ENCODE results near the gene RPP25L. TPM values are rescaled to one million over a fixed set of nuclear protein-coding genes. Genes with fewer than 3 reads are reported as not detected.

The RPP25L gene
- total RNA-seq, 2 donors from 2014 or later: 36.4 to 40.7 TPM

DNA sequence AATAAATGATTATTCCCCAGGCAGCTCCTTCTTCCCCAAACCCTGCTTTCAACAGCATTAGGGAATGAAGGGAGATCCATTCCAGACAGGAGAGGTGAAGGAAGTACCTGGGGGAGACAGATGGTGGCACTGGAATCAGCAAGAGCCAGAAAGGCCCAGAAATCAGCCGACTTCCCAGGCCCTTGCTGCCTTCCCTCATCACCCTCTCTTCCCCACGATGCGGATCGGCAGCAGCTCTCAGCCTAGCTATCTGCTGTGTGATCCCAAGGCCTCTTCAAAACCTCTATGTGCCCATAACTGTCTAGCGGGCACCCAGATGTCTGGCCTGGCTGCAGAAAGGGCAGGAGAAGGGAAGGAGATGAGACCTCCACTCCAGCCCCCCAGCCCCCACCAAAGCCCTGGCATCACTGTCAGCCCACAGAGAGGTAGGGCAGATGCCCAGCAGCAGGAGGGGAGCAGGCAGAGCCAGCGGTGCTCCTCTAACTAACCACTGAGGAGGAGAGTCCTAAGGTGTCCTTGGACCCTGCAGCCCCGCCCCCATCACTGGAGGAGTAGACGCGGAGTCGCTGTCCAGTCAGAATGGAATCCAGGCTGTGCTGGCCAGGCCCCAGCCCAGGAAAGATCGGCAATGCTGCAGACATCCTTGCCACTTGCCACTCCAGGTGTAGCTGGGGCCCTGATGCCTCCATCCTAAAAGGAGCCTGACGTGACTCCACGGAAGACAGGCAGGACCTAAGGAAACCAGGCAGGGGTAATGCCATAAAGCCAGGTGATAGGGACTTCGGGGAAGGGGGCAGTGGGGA, 35.1 kb downstream of the RPP25L start:
- ATAC-seq (no peak), DNase-seq (peak in 1 of 2 donors; percentile 23)
- intact Hi-C loops (cut with DNase I, micrococcal nuclease): no loop called here

DNA sequence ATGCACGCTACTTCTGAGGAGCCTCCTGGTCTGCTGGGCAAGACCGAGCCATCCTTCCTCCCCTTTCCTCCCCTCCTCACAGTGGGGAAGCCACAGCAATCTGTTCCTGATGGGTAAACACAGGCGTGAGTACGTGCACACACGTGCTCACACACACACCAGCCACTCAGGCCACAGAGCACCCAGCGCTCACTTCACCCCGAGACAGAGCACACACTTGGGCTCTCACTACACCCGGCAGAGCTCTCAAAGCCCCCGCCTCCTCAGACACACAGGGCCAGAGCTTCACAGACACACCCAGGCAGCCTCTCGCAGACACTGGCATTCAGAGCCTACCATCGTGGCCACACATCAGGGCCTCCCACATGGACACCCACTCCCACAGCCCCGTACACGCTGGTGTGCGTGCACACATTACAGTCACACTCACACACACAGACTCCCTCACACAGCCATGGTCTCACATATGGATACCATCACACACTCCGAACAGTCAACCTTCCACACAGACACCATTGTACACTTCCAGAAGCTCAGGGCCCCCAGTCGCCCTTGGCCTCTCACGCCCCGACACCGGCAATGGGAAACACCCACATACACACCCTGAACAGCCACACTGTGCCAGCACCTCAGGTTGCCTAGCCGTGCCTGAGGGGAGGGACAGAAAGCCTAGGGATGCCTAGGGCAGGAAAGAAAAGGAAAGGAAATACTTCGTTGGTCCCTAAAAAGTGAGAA, 35.9 kb downstream of the RPP25L start:
- intact Hi-C loops (cut with DNase I, micrococcal nuclease): no loop called here
- DNase-seq (peak; percentile 49 to 62), ATAC-seq (peak; percentile 62)

DNA sequence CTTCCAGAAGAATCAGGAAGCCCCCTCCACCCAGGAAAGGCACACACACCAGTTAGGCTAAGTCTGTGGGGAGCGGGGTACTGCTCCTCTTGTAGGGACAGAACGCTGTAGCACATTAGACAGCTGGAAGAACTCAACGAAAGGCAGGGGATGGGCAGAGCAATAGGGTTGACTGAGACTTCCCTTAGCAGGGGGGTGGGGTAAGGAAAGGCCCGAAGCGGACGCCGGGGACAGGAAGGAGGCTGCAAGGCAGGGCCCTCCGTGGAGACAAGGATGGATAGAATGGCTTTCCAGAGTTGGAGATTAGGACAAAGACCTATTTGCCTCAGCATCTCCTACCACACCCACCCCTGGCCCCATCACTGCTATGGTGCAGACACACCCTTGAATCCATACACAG, 36.7 kb downstream of the RPP25L start:
- DNase-seq: no peak
- no peak for ATAC-seq
- intact Hi-C loops (cut with DNase I, micrococcal nuclease): no loop called here

DNA sequence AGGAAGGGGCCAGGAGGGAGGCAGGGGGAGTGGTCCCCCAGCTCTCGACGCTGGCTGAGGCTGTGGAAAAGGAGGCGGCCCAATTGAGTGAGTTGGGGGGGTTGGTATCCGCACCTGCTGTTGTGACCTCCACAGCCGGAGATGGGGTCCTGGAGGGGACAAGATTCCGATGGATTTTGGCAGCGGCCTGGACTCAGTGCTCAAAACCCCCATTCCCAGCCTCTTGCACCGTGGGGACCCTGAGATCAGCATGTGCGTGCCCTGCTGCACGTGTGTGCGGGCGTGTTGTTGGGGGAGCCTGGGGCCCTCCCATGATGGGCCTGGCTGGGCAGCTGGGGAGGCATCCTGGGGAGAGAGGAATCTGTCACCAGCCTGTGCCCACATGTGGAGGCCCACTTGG, 37.3 kb downstream of the RPP25L start:
- DNase-seq (no peak), ATAC-seq (no peak)
- intact Hi-C loops (cut with DNase I, micrococcal nuclease): no loop called here

DNA sequence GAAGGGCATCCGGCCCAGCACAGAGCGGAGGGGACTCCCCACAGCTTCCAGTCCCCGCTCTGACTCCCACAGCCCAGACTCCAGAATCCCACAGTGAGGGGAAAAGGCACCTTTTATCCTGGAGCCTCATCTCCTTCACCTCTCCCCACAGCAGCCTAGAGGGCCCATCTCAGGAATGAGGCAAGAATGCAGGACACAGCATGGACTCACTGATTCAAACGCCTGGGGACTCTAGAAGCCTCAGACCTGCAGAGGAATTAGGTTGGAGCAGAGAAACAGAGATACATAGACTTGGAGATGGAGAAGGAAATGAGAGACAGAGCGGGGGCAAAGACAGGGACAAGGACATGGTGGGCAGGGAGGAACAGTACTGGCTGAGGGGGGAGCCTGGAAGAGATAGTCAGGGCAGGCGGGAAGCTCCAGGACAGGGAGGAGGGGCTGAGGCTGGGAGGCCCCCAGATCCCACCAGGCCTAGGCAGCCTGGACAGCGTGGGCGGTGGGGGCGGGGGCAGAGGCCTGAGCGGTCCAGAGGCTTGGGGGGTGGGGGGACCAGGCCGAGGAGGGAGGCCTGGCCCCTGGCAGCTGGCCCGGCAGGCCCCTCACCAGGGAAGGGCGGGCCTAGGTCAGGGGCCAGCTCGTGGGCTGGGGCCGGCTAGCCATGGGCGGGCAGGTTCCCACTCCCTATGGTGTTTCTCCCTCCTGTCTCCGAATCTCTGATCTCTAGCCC, 38.1 kb downstream of the RPP25L start:
- intact Hi-C loops (cut with DNase I, micrococcal nuclease): no loop called here
- DNase-seq (no peak), ATAC-seq (no peak)

DNA sequence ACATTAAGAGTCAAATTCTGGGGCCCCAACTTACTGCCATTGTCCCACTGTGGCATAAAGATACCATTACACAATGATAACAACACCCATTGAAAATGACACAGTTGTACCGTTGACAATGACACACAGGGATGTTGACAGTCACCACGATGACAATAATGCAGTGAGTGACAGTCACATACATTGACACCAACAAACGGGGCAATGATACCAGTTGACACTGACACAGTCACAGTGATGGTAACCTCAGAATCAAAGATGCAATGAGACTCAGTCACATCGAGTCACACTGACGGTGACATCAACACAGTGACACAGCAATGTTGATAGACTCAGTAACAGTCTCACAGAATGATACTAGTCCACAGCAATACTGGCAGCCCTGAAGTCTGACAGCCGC, 39.3 kb downstream of the RPP25L start:
- DNase-seq (no peak), ATAC-seq (peak; percentile 2)
- intact Hi-C loops (cut with DNase I, micrococcal nuclease): no loop called here

DNA sequence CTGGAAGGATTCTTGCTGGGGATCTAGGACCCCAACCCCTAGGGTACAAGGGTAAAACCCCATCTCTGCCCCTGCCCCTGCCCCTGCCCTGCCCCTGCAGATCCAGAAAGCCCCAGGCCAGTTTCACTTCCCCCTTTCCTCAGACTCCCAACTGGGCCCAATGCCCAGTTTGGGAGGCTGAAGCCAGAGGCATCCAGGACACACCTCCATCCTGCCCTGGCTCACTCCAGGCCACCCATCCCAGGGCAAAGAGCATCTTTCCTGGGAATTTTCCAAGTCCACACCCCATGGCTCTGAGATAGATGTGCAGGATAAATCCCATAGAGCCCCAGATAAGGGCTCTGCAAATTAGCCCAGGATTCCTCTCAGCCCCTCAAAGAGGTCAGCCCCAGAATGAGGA, 39.8 kb downstream of the RPP25L start:
- DNase-seq (peak; percentile 71 to 84), ATAC-seq (peak; percentile 86)
- intact Hi-C loops (cut with DNase I, micrococcal nuclease): no loop called here

DNA sequence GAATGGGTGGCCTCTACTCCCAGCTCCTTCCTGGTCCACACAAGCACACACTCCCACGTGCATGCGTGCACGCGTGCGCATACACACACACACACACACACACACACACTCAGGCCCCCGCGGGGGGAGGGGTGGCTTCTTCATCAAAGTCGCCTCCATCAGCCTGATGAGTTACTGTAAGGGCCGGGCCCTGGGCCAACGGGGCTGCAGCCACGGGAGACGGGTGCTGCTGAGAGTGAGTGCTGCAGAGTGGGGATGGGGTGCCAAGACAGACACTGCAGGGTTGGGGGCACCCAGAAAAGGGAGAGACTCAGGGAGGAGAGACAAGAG, 40.5 kb downstream of the RPP25L start:
- DNase-seq: peak in 1 of 2 donors; percentile 45
- intact Hi-C loops (cut with DNase I, micrococcal nuclease): no loop called here
- ATAC-seq: no peak

DNA sequence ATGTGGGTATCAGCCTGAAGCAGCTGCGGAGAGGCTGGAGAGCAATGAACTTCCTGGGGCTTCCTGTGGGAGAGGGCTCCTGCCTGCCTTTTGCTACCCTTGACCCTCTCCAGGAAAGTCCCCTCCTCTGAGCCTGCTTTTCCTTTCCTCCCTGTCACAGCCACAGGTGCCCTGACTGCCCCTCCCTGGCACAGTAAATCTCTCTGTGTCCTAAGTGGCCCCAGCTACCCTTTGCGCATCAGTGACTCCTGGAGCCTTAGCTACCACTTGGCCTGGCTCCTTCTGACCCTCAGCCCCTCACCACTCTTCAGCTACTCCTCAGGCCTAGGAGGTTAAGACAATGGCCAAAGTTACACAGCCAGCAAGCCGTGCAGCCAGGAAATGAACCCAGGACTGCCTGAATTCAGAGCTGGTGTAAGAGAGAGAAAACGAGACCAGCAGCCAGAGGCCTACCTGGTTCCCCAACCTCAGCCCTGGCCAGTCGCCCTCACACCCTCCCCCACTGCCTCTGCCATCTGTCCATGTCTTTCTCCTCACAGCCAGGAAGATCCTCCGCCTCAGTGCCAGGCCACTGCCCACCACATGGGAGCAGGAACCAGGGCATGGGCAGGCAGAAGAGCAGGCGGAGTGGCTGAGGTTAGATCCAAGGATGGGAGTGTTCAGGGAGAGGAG, 41.0 kb downstream of the RPP25L start:
- DNase-seq: no peak
- ATAC-seq: peak; percentile 38
- intact Hi-C loops (cut with DNase I, micrococcal nuclease): no loop called here

DNA sequence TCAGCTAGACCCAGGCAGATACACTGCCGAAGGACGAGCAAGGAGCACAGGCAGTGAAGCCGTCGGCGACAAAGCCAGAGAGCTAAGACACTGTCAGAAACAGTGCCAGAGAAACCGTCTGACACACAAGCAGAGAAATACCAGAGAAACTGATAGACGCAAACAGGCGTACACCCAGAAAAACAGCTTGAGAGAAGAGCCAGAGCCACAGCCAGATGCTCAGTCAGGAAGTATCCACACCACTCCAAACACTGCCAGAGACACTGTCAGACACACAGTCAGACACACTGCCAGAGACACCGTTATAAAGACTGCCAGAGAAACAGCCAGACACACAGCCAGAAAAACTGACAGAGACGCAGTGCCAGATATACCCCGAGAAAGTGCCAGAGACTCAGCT, 41.5 kb downstream of the RPP25L start:
- DNase-seq: no peak
- intact Hi-C loops (cut with DNase I, micrococcal nuclease): no loop called here
- ATAC-seq: no peak

DNA sequence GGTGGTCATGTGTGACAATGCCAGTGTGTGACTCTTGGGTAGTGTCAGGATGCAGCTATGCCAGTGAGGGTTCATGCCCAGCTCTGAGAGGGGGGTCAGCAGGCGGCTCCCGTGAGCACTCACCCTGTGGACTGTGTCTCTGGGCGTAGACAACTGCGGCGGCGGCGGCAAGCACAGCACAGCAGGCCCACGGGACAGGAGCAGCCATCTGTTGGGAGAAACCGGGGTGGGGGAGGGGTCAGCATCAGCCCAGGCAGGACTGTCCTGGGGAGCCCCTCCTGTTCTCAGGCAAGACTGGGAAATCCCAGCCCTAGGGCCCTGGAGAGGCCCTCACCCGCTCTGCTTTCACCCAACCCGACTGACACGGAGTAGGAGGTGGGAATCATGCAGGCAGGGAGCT, 43.1 kb downstream of the RPP25L start:
- no peak for DNase-seq
- no peak for ATAC-seq
- intact Hi-C loops (cut with DNase I, micrococcal nuclease): no loop called here

DNA sequence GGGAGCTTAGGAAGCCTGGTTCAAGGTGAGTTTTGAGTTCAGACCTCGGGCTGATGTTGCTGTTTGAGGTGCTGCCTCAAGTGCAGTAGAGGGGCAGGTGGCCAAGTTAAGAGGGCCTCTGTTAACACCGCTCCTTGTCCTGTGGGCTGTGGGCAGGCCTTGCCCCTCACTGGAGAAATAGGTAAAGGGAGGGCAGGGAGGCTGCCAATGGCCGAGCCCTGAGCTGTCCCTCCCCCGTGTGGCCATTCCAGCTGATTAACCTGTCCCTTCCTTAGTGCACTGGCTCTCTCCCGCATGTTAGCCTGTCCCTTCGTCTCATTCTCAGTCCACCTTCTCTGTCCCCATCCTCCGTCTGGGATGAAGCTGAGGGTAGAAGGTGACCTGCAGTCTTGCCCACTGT, 43.8 kb downstream of the RPP25L start:
- DNase-seq (no peak), ATAC-seq (no peak)
- intact Hi-C loops (cut with DNase I, micrococcal nuclease): no loop called here

DNA sequence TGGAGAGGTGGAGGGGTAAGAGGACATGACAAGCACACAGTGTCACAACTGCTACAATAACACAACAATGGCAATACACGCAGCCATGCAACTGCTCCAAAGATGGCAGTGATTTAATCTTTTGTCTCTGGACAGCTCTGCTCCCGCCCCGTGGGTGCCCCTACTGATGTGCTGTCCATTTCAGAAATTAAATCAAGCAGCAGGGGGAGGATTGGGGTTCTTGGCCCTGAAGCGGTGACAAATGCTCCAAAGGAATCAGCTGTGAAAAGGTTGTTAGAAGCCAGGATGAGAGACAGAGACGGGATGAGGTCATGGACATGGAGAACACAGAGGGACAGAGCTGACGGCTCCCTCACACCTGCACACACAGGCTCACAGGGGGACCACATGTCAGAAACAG, 44.9 kb downstream of the RPP25L start:
- intact Hi-C loops (cut with DNase I, micrococcal nuclease): no loop called here
- ATAC-seq (no peak), DNase-seq (no peak)

DNA sequence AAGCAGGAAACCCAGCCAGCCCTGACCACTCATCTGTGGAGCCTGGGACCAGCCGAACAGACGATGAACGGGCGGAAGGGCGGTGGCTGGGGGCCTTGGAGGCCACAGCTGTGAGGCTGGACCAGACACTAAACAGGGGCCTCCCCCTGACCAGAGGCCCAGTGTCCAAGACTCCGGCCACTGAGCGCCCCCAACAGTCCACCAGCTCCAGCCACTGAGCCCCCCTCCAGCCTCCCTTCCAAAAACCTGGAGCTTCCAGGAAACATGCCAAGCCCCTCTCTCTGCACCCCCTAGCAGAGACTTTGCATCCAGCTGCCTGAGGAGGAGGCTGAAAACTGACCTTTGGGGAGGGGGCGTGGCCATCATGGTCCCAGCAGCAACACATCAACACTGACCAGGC, 45.6 kb downstream of the RPP25L start:
- intact Hi-C loops (cut with DNase I, micrococcal nuclease): no loop called here

DNA sequence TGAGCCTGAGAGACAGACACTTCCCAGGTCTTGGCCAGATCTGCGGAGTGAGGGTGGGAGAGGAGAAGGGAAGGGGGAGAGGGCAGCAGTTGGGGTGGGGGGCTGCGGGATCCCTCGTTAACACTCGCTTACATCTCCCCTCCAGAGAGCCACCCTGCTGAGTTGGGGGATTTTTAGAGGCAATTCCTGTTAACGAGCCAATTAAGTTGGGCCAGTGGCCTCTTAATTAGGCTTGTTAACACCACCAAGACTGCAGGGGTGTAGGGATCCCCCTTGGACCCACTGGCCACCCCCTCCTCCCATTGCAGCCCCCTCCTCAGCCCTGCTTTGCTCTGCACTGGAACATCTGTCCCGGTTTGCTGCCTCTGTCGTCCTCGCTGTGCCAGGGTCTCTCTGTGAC, 46.0 kb downstream of the RPP25L start:
- ATAC-seq: no peak
- intact Hi-C loops (cut with DNase I, micrococcal nuclease): no loop called here
- DNase-seq: no peak

More for the DNA sequence above, 45.6 kb downstream of the RPP25L start:
- ATAC-seq (no peak), DNase-seq (no peak)

DNA sequence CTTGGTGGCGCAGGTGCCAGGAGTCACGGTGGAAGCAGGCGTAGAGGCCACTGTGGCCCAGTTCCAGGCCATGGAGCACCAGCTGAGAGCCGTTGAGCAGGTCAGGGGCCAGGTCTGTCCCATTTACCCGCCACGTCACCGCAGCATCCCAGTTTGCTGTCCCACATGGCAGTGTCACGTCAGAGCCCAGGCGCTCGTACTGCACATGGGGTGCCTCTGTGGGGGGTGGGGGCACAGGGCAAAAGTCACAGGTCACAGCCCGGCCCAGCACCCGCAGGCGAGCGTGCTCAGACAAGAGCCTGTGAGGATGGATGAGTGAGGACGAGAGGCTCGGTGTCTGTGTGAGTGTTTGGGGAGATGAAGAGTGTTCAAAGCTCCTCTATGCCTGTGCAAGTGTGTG, 47.3 kb downstream of the RPP25L start:
- intact Hi-C loops (cut with DNase I, micrococcal nuclease): no loop called here
- no peak for DNase-seq
- no peak for ATAC-seq

DNA sequence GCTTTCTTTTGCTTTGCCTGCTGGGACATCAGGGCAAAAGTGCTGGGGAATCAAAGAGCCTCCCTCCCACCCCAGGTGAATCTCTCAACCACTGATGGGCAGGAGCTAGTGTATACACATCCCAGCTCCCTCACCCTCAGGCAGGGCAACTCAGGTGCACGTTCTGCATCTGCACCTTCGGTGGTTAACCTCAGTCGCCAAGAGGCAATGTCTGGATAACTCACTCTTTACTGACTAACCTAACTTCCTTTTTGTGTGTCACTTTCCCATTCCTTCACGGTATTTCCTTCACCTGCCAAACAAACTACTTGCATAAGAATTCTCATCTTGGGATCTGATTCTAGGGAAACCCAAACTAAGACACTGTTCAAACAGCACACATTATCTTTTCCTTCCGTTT, 48.6 kb downstream of the RPP25L start:
- ATAC-seq (no peak), DNase-seq (no peak)
- intact Hi-C loops (cut with DNase I, micrococcal nuclease): no loop called here

DNA sequence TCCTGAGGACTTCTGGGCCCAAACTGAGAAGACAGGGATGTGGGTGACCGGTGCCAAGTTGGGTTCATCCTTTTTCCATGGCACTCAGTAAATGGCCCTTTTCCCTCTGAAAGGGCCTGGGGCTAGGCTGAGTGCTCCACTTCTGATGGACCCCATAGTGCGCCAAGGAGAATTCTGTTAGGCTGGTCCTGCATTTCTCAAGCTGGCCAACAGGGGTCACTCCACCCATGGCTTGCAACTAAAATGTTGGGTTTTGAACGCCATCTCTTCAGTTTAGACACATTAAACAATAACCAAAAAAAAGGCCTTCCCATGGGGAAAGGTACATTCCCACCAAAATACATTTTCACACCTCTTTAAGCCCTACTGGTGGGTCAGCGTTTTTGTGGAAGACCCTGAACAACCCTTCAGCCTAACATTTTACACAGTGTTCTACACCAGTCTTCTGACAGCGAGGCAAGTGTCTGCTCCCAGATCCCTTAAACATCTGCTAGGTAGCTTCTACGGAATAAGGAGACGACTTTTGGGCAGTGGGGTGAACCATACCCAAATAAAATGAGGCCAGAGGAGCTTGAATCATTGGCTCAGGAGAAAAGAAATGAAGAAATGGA, 49.7 kb downstream of the RPP25L start:
- DNase-seq: peak in 1 of 2 donors; percentile 28
- intact Hi-C loops (cut with DNase I, micrococcal nuclease): no loop called here
- ATAC-seq: no peak

DNA sequence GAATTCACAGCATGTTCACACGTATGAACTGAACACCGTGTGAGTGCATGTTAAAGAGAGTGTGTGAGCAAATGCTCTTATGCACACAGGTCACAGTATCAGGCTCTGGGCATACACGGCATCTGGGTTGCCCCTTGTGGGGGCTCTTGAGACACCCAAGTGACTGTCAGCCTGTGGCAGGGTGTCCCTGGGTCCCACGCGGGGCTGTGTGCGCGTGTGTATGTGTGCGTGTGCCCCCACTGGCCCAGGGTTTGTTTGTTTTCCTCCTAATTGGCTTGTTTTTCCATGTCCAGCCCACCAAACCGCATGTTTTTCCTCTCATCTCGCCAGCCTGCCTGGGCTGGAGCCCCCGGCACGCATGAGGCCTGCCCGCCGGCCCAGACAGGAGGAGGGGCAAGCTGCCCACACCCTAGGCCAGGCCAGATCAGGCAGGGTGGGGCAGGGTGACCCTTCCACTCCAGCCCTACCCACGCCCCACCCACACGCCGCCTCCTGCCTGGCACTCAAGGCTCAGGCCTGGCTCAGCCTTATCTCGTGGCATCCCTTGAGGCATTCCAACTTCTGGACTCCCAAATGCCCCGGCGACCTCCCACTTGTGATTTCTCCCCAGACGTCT, 51.2 kb downstream of the RPP25L start:
- ATAC-seq: peak; percentile 85
- intact Hi-C loops (cut with DNase I, micrococcal nuclease): no loop called here
- peak; percentile 75 to 84 for DNase-seq
